ENCODE data around the gene SCTR.

DNA sequence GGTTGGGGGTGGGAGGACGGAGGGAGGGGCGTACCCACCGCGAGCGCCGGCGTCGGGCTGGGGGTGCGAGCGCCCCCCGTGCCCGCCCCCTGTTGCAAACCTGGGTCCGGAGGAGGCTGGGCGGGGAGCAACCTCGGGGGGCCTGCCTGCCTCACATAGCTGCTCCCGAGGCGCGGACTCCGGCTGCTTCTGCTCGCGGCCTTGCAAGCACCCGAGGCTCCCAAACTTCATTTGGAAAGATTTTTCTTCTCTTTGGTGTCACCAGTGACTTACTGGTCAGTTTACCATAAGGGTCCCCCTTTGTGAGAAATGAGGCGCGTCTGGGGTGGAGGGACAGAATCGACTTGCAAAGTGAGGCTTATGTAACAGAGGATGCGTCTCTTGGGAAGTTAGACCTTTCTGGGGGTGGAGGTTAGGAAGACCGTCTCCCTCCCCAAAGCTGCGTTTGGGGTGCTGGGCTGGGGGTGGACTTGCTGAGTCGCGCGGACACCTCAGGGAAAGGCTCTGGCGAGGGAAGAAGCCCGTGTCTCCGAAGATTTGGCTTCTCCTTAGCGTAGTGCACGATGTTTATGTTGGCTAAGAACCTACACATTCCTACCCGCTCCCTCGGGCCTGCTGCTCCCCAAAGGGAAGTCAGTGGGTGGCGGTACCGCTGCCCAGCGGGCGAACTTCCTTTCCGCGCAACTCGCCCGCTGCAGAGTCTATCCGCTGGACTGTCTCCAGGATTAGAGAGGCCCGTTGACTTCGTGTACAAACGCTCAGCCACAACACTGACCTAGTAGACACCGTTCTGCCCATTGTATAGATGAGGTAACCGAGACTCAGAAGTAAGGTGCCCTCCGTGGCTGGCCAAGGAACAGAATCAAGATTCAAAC, 92.1 kb downstream of the SCTR start:
- TF ChIP-seq, protein P1, sequence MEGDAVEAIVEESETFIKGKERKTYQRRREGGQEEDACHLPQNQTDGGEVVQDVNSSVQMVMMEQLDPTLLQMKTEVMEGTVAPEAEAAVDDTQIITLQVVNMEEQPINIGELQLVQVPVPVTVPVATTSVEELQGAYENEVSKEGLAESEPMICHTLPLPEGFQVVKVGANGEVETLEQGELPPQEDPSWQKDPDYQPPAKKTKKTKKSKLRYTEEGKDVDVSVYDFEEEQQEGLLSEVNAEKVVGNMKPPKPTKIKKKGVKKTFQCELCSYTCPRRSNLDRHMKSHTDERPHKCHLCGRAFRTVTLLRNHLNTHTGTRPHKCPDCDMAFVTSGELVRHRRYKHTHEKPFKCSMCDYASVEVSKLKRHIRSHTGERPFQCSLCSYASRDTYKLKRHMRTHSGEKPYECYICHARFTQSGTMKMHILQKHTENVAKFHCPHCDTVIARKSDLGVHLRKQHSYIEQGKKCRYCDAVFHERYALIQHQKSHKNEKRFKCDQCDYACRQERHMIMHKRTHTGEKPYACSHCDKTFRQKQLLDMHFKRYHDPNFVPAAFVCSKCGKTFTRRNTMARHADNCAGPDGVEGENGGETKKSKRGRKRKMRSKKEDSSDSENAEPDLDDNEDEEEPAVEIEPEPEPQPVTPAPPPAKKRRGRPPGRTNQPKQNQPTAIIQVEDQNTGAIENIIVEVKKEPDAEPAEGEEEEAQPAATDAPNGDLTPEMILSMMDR (IDR thresholded peaks at IDR 0.05; ENCODE audit: low read depth, low read length), result no peak
- no peak for TF ChIP-seq POLR2A (IDR thresholded peaks at IDR 0.05; ENCODE audit: extremely low read depth, insufficient read length)
- TF ChIP-seq, protein P2, sequence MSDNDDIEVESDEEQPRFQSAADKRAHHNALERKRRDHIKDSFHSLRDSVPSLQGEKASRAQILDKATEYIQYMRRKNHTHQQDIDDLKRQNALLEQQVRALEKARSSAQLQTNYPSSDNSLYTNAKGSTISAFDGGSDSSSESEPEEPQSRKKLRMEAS (IDR thresholded peaks at IDR 0.05; ENCODE audit: low read depth, low read length), result no peak
- TF ChIP-seq MYC (IDR thresholded peaks at IDR 0.05; ENCODE audit: low read depth, low read length), result no peak
